BLaER1 treated with 17β-estradiol and CSF1 and Interleukin-3, amounts not matched to agents 10 nM and 100 nM (cell line): ENCODE data around the gene ARHGAP24.

Experiments used
- H3K27ac ChIP-seq, 11 experiments: shearing (Covaris generic); formaldehyde crosslinking; 2 replicates each; pipeline ENCODE4 v1.8.1; 2022
- H3K27me3 ChIP-seq, 11 experiments: shearing (Covaris generic); formaldehyde crosslinking; 2 replicates each; pipeline ENCODE4 v1.8.1; 2022
- H3K36me3 ChIP-seq, 11 experiments: shearing (Covaris generic); formaldehyde crosslinking; 2 replicates each; pipeline ENCODE4 v1.8.1; 2022
- H3K4me1 ChIP-seq, 10 experiments: shearing (Covaris generic); formaldehyde crosslinking; 2 replicates each; pipeline ENCODE4 v1.8.1; 2022
- H3K4me2 ChIP-seq, 11 experiments: shearing (Covaris generic); formaldehyde crosslinking; 2 replicates each; pipeline ENCODE4 v1.8.1; 2022
- H3K4me3 ChIP-seq, 10 experiments: shearing (Covaris generic); formaldehyde crosslinking; 2 replicates each; pipeline ENCODE4 v1.8.1; 2022
- H3K9ac ChIP-seq, 11 experiments: shearing (Covaris generic); formaldehyde crosslinking; 2 replicates each; pipeline ENCODE4 v1.8.1; 2022
- H3K9me3 ChIP-seq, 11 experiments: shearing (Covaris generic); formaldehyde crosslinking; replicated peaks in 1 of 11; 2 replicates each; pipeline ENCODE4 v1.8.1; 2022
- H4K20me1 ChIP-seq, 11 experiments: shearing (Covaris generic); formaldehyde crosslinking; 2 replicates each; pipeline ENCODE4 v1.8.1; 2022
- Cebpa-rat ChIP-seq, 11 experiments: shearing (Covaris generic); IDR thresholded peaks; 2 replicates each; pipeline ENCODE4 v1.8.1; 2022

Gene ARHGAP24

GRCh38 chr4:85738721-85739120 is 263.8 kb downstream of the ARHGAP24 start:
- TF ChIP-seq Cebpa-rat (IDR thresholded peaks at IDR 0.05) = no peak
- H3K4me1 ChIP-seq = peaks cover 0 to 82% (median 0%) of the 10 kb centered on the region in 10 experiments; a peak in 8 of 20 replicates
- no peak overlapping the region for H3K9ac ChIP-seq
- H3K9me3 ChIP-seq = no peaks in the 10 kb centered on the region
- no peaks in the 10 kb centered on the region for H4K20me1 ChIP-seq
- H3K27me3 ChIP-seq = no peaks in the 10 kb centered on the region
- no peak overlapping the region for H3K27ac ChIP-seq
- H3K36me3 ChIP-seq = no peaks in the 10 kb centered on the region
- no peak overlapping the region for H3K4me2 ChIP-seq
- no peak overlapping the region for H3K4me3 ChIP-seq

GRCh38 chr4:85740431-85740861 is 265.5 kb downstream of the ARHGAP24 start:
- Histone ChIP-seq H3K4me2 (peak overlapping the region in 2 of 11 experiments; percentile 71 to 75; a peak in 4 of 22 replicates), H3K9ac (no peak overlapping the region), H3K36me3 (no peaks in the 10 kb centered on the region), H4K20me1 (no peaks in the 10 kb centered on the region), H3K27me3 (no peaks in the 10 kb centered on the region), H3K27ac (peak overlapping the region in 2 of 11 experiments; percentile 54 to 68; a peak in 1 of 22 replicates), H3K9me3 (no peaks in the 10 kb centered on the region), H3K4me3 (no peak overlapping the region), H3K4me1 (peaks cover 0 to 81% (median 0%) of the 10 kb centered on the region in 10 experiments; a peak in 7 of 20 replicates)
- TF ChIP-seq Cebpa-rat (IDR thresholded peaks at IDR 0.05) = no peak

GRCh38 chr4:85741381-85741780 is 266.4 kb downstream of the ARHGAP24 start:
- Histone ChIP-seq H3K4me2 (peak overlapping the region in 3 of 11 experiments; percentile 36 to 75 (median 71); a peak in 6 of 22 replicates), H3K27me3 (no peaks in the 10 kb centered on the region), H3K27ac (peak overlapping the region in 3 of 11 experiments; percentile 30 to 68 (median 54); a peak in 3 of 22 replicates), H3K9ac (0 out of 22 replicates have a peak overlapping the region, but pooled peaks of 1 of the 11 experiments have one; percentile 14), H3K9me3 (no peaks in the 10 kb centered on the region), H3K4me1 (peaks cover 0 to 81% (median 0%) of the 10 kb centered on the region in 10 experiments; a peak in 7 of 20 replicates), H3K4me3 (no peak overlapping the region), H4K20me1 (no peaks in the 10 kb centered on the region), H3K36me3 (no peaks in the 10 kb centered on the region)
- TF ChIP-seq Cebpa-rat (IDR thresholded peaks at IDR 0.05) = no peak

DNA sequence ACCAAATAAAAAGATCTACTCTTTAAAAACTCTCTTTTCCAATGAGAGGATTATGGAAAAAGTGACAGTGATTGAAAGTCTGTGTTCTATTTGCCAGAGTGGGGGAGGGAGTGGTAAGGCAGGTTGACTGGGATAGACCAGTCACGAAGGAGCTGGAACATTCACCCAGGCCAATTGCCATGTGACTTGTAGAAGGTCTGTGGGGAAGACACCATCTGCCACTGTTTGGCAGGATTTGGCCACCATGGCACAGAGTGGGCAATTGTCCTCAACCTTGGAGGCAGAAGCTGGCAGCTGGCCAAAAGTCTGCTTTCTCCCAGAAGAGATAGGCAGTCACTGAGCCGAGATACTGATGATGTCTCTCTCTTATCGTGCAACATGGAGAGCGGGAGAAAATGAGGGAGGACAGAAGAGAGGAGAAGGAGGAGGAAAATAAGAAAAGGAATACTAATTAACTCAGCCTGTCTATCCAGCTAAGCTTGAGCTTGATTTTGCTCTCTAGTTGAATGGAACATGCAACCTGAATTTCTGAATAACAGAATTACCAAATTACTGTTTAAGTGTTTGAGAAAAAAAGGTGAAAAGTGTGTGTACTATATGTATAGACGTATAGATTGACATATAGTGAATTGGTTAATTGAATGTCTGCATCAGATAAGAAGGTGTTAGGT is 267.1 kb downstream of the ARHGAP24 start:
- Histone ChIP-seq H3K27me3 (no peaks in the 10 kb centered on the region), H3K27ac (peak overlapping the region in 2 of 11 experiments; percentile 68 to 83; a peak in 2 of 22 replicates), H3K4me3 (no peak overlapping the region), H4K20me1 (no peaks in the 10 kb centered on the region), H3K4me1 (peaks cover 0 to 81% (median 0%) of the 10 kb centered on the region in 10 experiments; a peak in 7 of 20 replicates), H3K9ac (no peak overlapping the region), H3K9me3 (no peaks in the 10 kb centered on the region), H3K36me3 (no peaks in the 10 kb centered on the region), H3K4me2 (peak overlapping the region in 3 of 11 experiments; percentile 36 to 75 (median 71); a peak in 4 of 22 replicates)
- no peak for TF ChIP-seq Cebpa-rat (IDR thresholded peaks at IDR 0.05)

DNA sequence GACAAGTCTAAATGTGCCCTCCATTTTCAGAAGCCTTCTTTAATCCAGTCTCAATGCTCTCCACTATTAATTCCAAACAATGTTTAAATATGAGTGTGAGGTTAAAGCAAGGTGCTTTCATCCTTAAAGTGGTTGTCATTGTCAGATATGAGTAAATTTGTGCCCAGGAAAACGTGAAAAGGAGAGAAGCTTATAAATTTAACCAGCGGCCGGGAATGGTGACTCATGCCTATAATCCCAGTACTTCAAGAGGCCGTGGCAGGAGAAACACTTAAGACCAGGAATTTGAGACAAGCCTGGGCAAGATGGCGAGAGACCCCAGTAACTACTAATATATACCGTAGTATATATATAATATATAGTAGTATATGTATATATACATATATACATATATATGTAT is 270.0 kb downstream of the ARHGAP24 start:
- TF ChIP-seq Cebpa-rat (IDR thresholded peaks at IDR 0.05) = no peak
- Histone ChIP-seq H3K27me3 (no peaks in the 10 kb centered on the region), H3K4me3 (no peak overlapping the region), H3K9me3 (no peaks in the 10 kb centered on the region), H3K9ac (no peak overlapping the region), H3K27ac (peak overlapping the region in 1 of 11 experiments; percentile 83; a peak in 1 of 22 replicates), H3K4me1 (peaks cover 0 to 76% (median 8%) of the 10 kb centered on the region in 10 experiments; a peak in 14 of 20 replicates), H4K20me1 (no peaks in the 10 kb centered on the region), H3K36me3 (no peaks in the 10 kb centered on the region), H3K4me2 (peak overlapping the region in 2 of 11 experiments; percentile 71 to 75; a peak in 4 of 22 replicates)

GRCh38 chr4:85745939-85746338 is 271.0 kb downstream of the ARHGAP24 start:
- Histone ChIP-seq H3K9ac (no peak overlapping the region), H3K4me1 (peaks cover 0 to 66% (median 9%) of the 10 kb centered on the region in 10 experiments; a peak in 14 of 20 replicates), H3K4me2 (peak overlapping the region in 2 of 11 experiments; percentile 30 to 64; a peak in 4 of 22 replicates), H3K9me3 (no peaks in the 10 kb centered on the region), H4K20me1 (no peaks in the 10 kb centered on the region), H3K36me3 (no peaks in the 10 kb centered on the region), H3K4me3 (no peak overlapping the region), H3K27ac (no peak overlapping the region; a peak in 1 of 22 replicates), H3K27me3 (no peaks in the 10 kb centered on the region)
- no peak for TF ChIP-seq Cebpa-rat (IDR thresholded peaks at IDR 0.05)

DNA sequence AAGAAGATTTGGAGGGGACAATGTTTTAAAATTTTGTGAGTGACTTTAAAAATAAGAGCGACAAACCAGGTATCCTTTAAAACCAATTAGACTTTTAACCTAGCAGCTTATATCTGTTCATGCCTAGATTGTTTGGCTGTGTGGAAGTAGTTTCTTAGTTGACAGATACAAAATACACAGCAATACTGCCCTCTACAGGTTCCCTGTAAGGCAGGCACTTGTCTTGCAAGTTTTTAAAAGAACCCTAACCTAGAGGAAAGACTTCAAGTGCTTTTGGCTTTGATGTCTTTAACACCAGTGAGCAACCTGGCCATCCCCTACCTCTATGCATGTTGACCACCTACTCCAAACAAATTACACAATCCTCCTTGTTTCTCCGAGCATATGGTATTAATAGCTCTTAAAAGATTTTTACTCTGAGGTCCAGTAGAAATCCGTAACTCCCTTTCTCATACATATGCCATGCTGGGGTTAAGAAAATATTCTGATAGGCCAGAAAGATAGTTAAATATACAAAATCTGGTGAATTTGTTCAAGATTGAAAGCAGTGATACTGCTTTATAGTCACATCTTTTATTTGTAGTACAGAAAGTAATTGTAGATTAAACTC is 273.0 kb downstream of the ARHGAP24 start:
- H3K4me2 ChIP-seq = no peak overlapping the region
- H3K9ac ChIP-seq = no peak overlapping the region
- H3K27ac ChIP-seq = no peak overlapping the region; a peak in 1 of 22 replicates
- peaks cover 0 to 46% (median 8%) of the 10 kb centered on the region in 10 experiments; a peak in 14 of 20 replicates for H3K4me1 ChIP-seq
- no peaks in the 10 kb centered on the region for H3K27me3 ChIP-seq
- no peak for TF ChIP-seq Cebpa-rat (IDR thresholded peaks at IDR 0.05)
- no peaks in the 10 kb centered on the region for H4K20me1 ChIP-seq
- no peaks in the 10 kb centered on the region for H3K9me3 ChIP-seq
- H3K4me3 ChIP-seq = no peak overlapping the region
- H3K36me3 ChIP-seq = no peaks in the 10 kb centered on the region

GRCh38 chr4:85748654-85749053 is 273.7 kb downstream of the ARHGAP24 start:
- no peak overlapping the region for H3K4me2 ChIP-seq
- no peaks in the 10 kb centered on the region for H3K27me3 ChIP-seq
- TF ChIP-seq Cebpa-rat (IDR thresholded peaks at IDR 0.05) = no peak
- H3K9me3 ChIP-seq = no peaks in the 10 kb centered on the region
- no peak overlapping the region for H3K4me3 ChIP-seq
- H3K36me3 ChIP-seq = no peaks in the 10 kb centered on the region
- H4K20me1 ChIP-seq = no peaks in the 10 kb centered on the region
- H3K9ac ChIP-seq = no peak overlapping the region
- peaks cover 0 to 39% (median 8%) of the 10 kb centered on the region in 10 experiments; a peak in 12 of 20 replicates for H3K4me1 ChIP-seq
- H3K27ac ChIP-seq = peak overlapping the region in 1 of 11 experiments; percentile 12; a peak in 1 of 22 replicates

DNA sequence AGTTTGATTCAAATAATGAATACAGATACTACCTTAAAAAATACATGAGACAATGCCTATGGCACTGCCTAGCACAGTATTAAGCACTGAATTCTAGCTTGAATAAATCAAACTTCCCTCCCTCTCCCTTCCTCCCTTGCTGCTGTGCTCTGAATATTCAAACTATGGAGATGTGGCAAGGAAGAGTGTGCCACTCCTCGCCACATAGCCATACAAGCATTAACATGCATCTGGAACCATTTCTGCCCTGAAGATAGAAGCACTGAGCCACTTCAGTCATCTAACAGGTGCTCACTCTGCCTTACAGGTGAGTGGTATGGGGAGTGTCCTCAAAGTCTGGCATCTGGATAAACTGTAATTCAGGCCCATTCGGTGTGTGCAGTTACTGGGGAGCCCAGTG is 276.9 kb downstream of the ARHGAP24 start:
- H3K36me3 ChIP-seq = no peaks in the 10 kb centered on the region
- no peaks in the 10 kb centered on the region for H4K20me1 ChIP-seq
- H3K9ac ChIP-seq = no peak overlapping the region
- H3K4me1 ChIP-seq = peaks cover 0 to 11% (median 7%) of the 10 kb centered on the region in 10 experiments; a peak in 11 of 20 replicates
- H3K27me3 ChIP-seq = no peaks in the 10 kb centered on the region
- H3K4me2 ChIP-seq = no peak overlapping the region
- H3K9me3 ChIP-seq = no peaks in the 10 kb centered on the region
- H3K4me3 ChIP-seq = no peak overlapping the region
- no peak for TF ChIP-seq Cebpa-rat (IDR thresholded peaks at IDR 0.05)
- no peak overlapping the region for H3K27ac ChIP-seq
